Testis (tissue), 2 donors: Measurements from ENCODE around the gene CRK.

Source experiments
- POLR2A ChIP-seq: fragments of 450-650 bp; IDR thresholded peaks from one replicate; pipeline ENCODE4 v1.6.1; 2017; ENCODE audit warnings: antibody characterized with exemption, mild to moderate bottlenecking, moderate library complexity
- TF ChIP-seq, protein P1 (sequence below), 3 experiments: fragments of 450-650 bp in 2 of 3; fragments of 200-600 bp in 1 of 3; sonication (generic) in 1 of 3; IDR thresholded peaks; one replicate each; pipeline ENCODE4 v1.5.1; 2016 to 2019; ENCODE audit warnings: antibody characterized with exemption in 3 of 3, mild to moderate bottlenecking in 2 of 3, moderate library complexity in 1 of 3

DNA sequence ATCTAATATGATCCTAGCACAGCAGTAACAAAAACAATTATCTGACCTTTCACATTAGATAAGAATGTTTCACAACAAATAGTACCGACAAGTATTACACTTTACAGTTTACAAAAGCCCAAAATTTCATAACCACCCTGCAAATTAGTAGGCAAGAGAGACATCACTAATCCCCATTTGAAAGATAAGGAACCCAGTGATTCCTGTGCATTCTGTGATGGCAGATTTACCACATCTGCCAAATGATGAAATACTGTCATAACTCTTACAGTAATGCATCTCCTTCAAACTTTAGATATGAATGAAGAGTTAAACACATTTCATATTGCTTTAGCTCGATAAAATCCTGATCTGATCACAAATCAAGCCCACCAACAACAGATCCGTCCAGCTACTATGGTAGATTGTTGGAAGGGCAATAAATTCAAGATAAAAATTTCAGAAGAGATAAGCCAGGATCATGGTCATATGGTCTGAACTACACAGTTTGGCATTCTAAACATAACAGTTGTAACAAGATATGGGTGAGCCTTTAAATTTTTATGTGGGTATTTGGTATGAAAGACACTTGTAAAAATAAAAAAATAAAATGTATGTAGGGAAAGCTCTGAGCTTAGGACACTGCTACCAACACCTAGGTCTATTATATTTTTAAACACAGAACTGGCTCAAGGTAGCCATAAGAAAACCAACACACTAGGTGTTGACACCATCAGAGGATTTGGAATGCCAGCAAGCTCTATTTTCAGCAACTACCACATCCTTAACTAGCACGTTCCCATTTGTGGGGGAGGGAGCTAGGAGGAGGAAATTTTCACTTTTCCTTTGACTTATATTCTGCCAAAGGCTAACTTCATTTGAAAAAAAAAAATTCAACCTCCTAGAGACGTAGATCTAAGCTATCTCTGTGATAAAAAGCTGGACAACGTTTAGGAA, 65.3 kb downstream of the CRK start:
- TF ChIP-seq, protein P1, sequence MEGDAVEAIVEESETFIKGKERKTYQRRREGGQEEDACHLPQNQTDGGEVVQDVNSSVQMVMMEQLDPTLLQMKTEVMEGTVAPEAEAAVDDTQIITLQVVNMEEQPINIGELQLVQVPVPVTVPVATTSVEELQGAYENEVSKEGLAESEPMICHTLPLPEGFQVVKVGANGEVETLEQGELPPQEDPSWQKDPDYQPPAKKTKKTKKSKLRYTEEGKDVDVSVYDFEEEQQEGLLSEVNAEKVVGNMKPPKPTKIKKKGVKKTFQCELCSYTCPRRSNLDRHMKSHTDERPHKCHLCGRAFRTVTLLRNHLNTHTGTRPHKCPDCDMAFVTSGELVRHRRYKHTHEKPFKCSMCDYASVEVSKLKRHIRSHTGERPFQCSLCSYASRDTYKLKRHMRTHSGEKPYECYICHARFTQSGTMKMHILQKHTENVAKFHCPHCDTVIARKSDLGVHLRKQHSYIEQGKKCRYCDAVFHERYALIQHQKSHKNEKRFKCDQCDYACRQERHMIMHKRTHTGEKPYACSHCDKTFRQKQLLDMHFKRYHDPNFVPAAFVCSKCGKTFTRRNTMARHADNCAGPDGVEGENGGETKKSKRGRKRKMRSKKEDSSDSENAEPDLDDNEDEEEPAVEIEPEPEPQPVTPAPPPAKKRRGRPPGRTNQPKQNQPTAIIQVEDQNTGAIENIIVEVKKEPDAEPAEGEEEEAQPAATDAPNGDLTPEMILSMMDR (IDR thresholded peaks at IDR 0.05) = no peak
- no peak for TF ChIP-seq POLR2A
